Caki2 (cell line): ENCODE results near the gene NR4A3. TPM values are rescaled to one million over a fixed set of nuclear protein-coding genes. Genes with fewer than 3 reads are reported as not detected.
"Not testable (repeated sequence)": the region's sequence is repeated elsewhere in the genome, so short reads cannot be mapped to it uniquely, and the experiment has no call there.

Experiments used
- DNase-seq: peaks from one replicate; pipeline ENCODE4 v3.0.0-alpha.2; 2015; ENCODE audit warnings: low read depth
- in situ Hi-C: cut with HindIII; loops from 2 replicates; pipeline ENCODE4 v1.10.0; 2016; ENCODE audit warnings: low sequenced_read_pairs, low pct_unique_long_range_greater_than_20kb, mixed read lengths
- total RNA-seq: library from RNA; depleted of rRNA; stranded (reverse); fragments of >200 nt; shearing (Covaris generic); gene quantifications from 2 replicates; pipeline ENCODE4 v1.2.3, GENCODE V29; 2014; ENCODE audit warnings: low replicate concordance

Gene NR4A3
- total RNA-seq, 1 experiment from 2014 or later, result not detected

DNA sequence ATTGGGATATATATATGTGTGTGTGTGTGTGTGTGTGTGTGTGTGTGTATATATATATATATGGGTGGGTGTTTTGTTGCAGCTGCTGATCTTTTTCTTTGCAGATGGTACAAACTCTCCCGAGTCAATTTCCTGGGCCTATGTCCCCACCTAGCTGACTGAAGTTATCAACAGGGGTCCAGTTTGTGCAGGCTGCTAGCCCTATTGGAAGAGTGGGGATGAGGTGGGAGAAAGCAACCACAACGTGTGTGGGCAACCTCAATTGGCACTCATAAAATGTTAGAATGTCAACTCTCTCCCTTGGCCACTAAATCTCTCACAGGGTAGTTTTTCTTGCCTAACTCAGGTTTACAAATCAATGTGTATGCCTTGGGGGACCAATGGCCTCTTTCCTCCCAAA is 5.6 kb downstream of the NR4A3 start:
- in situ Hi-C loops, result no loop called here
- DNase-seq, result no peak

DNA sequence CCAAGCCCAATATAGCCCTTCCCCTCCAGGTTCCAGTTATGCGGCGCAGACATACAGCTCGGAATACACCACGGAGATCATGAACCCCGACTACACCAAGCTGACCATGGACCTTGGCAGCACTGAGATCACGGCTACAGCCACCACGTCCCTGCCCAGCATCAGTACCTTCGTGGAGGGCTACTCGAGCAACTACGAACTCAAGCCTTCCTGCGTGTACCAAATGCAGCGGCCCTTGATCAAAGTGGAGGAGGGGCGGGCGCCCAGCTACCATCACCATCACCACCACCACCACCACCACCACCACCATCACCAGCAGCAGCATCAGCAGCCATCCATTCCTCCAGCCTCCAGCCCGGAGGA is 6.3 kb downstream of the NR4A3 start:
- in situ Hi-C loops, result no loop called here

DNA sequence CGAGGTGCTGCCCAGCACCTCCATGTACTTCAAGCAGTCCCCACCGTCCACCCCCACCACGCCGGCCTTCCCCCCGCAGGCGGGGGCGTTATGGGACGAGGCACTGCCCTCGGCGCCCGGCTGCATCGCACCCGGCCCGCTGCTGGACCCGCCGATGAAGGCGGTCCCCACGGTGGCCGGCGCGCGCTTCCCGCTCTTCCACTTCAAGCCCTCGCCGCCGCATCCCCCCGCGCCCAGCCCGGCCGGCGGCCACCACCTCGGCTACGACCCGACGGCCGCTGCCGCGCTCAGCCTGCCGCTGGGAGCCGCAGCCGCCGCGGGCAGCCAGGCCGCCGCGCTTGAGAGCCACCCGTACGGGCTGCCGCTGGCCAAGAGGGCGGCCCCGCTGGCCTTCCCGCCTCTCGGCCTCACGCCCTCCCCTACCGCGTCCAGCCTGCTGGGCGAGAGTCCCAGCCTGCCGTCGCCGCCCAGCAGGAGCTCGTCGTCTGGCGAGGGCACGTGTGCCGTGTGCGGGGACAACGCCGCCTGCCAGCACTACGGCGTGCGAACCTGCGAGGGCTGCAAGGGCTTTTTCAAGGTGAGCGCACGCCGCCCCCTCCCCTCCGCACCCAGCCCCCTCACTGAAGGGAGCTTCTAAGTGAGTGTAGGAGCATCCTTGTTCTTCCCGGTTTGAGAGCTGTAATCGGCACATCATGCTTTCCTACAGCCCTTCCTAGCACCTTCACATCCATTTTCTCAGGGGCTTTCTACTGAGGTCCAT is 6.9 kb downstream of the NR4A3 start:
- in situ Hi-C loops, result no loop called here
- DNase-seq, result no peak

More for the DNA sequence above, 6.3 kb downstream of the NR4A3 start:
- no peak for DNase-seq

DNA sequence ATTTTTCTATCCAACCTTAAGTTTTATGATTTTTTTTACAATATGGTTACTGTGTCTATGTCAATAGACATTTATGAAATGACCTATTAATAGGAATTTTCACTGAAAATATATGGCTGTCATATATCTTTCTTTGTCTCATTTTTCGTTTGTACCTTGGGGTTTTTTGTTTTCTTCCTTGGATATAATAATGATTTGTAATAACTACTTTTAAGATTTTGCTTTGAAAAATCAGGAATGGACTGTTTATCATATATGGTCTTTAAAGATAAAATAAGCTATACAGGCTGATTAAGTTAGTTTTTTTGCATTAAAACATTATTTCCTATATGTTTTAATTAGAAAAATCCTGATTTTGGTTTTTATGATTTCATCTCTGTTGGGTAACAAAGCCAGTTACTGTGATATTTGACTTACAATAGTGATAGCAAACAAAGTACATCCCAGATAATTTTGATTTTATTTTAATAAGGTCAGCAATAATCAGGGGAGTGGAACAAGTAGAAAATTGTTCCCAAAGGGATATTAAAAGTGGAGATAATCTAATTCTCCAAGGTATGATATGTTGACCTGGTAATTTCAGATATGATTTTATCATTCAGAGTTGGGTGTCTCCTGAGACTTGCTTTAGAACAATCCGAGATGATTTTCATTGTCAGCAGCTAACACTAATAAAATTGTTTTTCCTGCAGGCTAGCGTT is 10.3 kb downstream of the NR4A3 start:
- no peak for DNase-seq
- in situ Hi-C loops, result no loop called here

DNA sequence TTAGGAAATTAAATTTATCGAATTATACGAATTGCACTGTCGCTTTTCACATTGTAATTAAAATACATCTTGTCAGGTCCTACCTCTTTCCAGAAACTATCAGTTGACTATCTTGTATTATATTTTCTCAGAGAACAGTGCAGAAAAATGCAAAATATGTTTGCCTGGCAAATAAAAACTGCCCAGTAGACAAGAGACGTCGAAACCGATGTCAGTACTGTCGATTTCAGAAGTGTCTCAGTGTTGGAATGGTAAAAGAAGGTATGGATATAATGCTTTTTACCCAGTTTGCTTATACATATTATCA is 10.8 kb downstream of the NR4A3 start:
- in situ Hi-C loops, result no loop called here
- no peak for DNase-seq

DNA sequence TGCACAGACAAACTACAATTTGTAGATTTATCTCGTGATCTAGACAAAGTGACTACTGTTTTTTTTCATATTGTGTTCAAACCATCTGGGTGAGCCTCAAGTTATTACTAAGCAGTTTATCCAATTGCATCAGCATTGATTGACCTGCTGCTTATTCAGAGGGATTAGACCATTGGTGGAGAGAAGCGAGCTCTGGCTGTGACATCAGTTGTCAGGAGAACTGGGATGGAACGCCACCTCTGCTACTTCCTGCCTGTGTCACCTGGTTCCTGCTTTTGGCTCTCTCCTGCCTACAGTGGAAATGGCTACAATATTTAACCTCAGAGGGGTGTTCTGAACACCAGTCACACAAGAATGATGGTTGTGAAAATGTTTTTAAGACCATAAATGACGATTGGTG is 12.1 kb downstream of the NR4A3 start:
- no peak for DNase-seq
- in situ Hi-C loops, result no loop called here

DNA sequence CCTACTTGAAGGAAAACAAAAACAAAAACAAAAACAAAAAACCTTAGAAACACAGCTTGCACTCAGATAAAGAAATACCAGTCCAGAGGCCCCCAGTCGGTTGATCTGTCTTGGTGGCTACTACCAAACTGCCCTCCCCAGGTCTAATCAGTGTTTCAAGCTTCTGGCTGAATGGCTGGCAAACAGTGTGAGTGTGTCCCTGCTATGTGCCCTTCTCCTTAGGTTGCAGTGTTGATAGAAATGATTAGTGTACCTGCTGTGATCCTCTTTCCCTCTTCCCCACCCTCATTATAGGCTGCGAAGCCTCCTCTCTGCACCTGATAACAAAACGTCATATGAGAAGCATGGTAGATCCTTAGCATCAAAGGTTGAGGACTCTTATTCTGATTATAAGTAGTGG is 12.8 kb downstream of the NR4A3 start:
- DNase-seq, result no peak
- in situ Hi-C loops, result no loop called here

DNA sequence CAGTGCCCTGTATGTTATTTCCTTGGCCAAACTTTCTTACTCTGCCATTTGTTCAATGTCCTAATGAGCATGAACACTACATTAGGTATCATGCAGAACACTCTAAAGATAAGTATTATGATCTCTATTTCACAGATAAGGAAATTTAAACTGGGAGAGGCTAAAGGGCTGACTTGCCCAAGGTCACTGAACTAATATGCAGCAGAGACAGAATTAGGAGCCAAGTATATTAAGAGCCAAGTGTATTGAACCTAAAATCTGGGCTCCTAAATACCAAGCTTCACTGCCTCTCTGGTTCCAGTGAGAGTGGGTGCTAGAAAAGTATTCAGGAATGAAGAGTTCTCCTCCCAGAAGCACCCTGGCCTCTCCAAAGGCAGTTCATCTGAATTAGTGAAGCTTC is 13.5 kb downstream of the NR4A3 start:
- in situ Hi-C loops, result no loop called here
- no peak for DNase-seq

DNA sequence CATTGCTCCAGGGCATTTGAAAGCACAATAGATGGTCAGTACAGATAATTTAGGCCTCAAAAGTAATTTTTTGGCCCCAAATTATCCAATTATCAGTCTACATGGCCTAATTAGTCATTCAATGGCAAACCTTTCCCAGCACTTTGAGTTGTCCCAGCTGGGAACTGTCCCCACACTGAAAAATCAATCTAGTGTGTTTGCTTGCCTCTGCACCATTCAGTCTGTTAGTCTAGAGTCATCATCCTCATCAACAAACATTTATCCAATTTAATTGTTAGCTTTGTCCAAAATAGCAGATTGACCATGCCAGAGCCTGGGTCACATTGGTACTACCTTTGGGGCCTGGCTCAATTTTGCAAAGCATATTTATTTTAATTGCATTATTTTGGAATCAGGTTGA is 13.9 kb downstream of the NR4A3 start:
- no peak for DNase-seq
- in situ Hi-C loops, result no loop called here

DNA sequence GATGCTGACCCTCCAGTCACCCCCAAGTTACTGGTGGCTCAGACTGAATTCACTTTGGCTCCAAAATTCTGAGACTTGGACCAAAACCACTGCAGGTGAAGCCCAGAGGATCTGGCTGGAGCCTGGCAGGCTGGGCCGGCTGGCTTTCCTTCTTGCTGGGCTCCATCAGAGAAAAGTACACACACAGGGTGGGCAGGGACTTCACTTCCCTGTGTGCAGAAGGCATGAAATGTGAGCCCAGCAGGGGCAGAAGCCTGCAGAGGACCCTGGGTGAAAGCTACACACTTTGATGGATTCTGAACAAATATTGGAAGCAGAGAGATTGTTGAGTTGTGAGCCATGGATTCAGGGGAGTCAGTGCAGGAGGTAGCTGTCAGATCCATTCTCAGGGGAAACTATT is 18.4 kb downstream of the NR4A3 start:
- DNase-seq, result no peak
- in situ Hi-C loops, result no loop called here

DNA sequence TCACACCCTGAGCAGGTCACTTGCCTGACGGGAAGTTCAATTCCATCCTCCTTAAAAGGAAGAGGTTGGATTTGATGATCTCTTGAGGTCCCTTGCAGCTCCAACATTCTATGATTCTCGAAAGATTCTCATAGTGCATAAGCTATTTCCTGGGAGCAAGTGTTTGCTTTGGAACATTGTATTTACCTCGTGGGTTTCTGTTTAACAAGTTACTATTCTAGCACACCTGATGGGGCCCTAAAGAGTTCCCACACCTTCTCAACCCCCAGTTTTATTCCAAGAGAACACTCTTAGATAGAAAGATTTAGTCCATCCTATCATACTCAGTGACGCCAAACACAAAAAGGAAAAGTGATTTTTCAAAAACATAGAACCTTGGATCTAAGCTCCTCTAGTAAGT is 23.4 kb downstream of the NR4A3 start:
- no peak for DNase-seq
- in situ Hi-C loops, result no loop called here

DNA sequence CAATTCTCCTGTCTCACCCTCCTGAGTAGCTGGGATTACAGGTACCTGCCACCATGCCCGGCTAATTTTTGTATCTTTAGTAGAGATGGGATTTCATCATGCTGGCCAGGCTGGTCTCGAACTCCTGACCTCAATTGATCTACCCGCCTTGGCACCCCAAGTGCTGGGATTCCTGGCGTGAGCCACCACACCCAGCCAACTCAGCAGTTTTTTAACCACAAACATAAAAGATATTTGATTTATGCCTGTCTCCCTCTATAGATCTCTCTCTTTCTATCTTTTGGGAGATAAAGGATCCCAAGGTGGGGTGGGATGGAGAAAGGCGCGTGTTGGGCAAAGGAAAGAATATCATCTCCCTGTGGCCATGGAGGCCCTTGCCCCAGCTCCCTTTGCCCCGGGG is 26.8 kb downstream of the NR4A3 start:
- in situ Hi-C loops, result no loop called here
- no peak for DNase-seq

DNA sequence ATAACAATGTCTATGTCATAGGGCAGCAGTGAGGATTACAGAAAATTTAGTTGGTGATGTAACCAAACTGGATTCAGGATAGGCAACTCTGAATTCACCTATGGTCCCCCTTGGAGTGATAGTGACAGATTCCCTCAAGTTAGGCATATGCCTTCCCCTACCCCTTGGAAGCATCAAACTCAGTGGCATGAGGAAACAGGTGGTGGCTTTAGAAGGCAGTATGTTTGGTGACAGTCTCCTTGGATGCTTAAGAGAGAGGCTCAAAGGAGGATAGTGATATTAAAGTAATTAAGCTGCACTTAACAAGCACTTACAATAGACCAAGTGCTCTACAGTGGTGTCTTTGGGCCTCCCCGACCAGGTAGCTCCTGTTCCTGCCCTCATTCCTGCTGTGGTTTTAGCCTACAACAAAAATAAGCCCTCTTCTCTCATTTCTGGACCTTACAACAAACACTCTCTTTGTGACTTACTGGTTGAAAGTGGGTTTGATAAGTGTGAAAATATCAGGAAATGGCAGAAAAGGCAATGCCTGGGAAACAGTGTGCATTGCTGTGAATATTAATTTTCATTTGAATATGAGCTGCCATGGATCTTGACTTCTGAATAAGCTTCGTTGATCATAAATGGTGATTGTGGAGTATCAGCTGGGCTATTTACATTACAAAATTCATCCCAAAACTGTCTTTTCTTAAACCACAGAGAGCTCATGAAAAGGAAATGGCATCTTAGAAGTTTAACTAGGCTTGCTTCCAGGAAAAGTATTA is 29.2 kb downstream of the NR4A3 start:
- in situ Hi-C loops, result no loop called here
- DNase-seq, result no peak

DNA sequence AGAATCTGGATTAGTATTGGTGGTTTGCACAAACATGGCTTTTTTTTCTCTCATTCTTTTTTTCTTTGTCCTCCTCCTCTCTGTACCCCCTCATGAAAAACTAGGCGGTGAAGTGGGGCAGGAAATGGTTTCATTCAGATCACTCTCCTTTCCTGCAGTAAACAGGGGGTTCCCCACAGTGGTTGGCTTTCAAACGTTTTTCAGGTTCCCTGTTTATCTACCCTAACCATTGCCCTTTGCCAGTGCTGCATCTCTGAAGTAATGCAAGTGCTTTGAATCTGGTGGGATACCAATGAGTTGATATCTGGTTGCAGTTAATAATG is 29.8 kb downstream of the NR4A3 start:
- DNase-seq, result no peak
- in situ Hi-C loops, result no loop called here

DNA sequence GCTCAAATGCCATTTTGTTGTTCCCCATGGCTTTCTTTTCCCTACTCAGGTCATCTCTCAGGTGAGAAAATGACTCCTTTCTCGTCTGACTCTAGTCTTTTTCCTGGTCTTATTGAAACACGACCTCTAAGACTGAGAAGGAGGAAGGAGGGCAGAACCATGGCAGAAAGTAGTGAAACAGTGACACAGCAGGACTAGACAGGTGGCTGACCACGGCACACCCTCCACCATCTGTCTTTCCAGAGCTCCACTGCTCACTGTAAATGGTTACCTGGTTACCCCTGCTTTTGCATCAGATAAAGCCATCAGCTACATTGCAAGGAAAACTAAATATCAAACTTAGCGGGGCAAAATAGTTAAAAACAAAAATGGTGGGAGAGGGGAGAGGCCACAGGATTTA is 30.9 kb downstream of the NR4A3 start:
- in situ Hi-C loops, result no loop called here
- no peak for DNase-seq

DNA sequence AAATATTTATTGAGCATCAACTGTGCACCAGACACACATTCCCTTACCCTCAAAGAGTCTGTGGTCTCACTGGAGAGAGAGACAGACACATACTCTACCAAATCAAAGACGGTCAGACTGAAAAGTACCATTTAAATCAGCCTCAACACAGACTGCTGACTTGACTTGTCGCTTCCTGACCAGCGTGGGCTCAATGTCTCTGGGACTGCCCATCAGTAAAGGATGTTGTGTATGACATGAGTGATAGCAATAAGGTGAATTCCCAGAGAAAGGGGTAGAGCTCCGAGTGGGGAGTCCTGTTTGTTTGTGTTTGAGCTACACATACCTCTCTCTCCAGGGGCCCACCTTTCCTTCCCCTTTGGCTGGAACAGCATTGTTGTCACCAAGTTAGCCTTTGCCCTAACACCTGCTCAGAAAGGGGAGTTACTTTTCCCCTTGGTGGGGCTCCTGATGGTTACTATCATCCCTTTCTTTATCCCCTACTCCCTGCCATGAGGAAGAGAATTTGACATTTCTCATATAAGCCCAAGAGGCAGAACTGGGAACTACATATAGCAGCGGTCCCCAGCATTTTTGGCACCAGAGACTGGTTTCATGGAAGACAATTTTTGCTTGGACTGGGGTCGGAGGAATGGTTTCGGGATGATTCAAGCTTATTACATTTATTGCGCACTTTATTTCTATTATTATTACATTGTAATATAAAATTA is 33.9 kb downstream of the NR4A3 start:
- in situ Hi-C loops, result no loop called here
- DNase-seq, result no peak

DNA sequence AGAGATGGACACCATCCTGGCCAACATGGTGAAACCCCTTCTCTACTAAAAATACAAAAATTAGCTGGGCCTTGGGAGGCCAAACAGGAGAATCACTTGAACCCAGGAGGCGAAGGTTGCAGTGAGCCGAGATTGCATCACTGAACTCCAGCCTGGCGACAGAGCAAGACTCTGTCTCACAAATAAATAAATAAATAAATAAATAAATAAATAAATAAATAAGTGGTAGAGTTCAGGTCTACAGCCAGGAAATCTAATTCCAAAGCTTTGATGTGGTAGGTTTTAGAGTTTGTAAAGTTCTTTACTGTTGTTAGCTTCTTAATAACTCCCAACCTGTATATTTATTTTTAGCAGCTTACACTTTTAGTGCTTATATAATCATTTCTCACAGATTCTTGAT is 35.9 kb downstream of the NR4A3 start:
- in situ Hi-C loops, DNase-seq: not testable (repeated sequence)

DNA sequence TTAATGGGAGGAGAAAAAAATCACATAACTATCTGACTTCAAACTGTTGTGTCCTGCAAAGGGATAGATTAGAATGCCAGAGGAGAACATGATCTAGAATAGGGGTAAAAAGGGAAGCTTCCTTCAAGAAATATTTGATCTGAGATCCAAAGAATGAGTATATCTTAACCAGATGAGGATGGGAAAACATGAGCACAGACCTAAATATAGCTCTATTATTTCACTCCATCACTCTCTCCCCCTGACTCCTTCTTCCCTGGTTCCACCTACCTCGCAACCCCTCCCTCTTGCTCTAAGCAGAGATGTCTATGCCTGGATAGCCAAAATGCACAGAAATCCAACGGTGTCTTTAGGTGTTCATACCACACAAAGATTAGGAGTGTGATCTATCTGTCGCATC is 36.4 kb downstream of the NR4A3 start:
- no peak for DNase-seq
- in situ Hi-C loops, result no loop called here
